Activated CD8-positive, alpha-beta memory T cell treated with anti-CD3 and anti-CD28 coated beads for 4 hours (primary cell): ENCODE results near the gene YY1AP1.
"Not testable (repeated sequence)": the region's sequence is repeated elsewhere in the genome, so short reads cannot be mapped to it uniquely, and the experiment has no call there.

Source experiments
- DNase-seq, 2 donors: peaks; one replicate each; pipeline ENCODE4 v3.0.0-alpha.2; 2020; ENCODE audit warnings: low read depth in 2 of 2

YY1AP1 gene

DNA sequence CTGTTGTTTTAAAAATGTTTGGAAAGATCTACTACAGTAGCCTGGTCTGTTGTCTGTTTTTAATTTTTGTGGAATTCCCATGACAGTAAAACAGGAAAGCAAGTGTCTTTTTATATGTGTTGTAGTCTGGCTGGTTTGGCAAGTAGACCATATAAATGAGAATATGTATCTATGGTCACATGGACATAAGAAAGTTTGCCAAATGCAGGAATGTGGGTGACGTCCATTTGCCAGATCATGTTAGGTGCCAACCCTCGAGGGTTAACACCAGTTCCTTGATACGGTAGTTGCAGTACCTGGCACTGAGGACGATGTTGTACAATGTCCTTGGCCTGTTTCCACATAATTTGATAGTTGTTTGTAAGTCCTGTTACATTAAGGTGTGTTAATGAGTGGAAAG is 6.5 kb upstream of the YY1AP1 start:
- no peak for DNase-seq

DNA sequence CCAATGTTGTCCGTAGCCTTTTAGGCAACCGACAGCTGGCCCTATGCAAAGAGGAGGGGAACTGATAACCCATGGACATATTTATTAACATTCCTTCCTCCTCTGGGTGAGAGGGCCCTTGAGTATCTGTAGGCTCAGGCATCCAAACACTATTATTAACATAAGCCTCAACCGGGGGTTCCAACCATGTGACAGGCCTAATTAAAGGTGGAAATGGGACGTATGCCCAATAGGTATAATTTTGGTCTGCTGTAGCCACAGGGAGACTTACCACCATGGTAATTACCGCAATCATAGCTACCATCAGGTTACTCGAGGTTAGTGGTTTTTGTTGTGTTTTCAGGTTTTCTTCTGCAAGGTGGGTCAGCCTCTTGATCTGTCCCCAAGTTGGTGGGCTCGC is 5.6 kb upstream of the YY1AP1 start:
- DNase-seq, result no peak

GRCh38 chr1:155691992-155692528 is 3.5 kb upstream of the YY1AP1 start:
- no peak for DNase-seq

- not testable (repeated sequence) for DNase-seq
Measured at GRCh38 chr1:155689081-155689607, 570 bp upstream of the YY1AP1 start, which contains the start of gene DAP3. Gene DAP3 (plus strand): TSS chr1:155689091. CDS start chr1:155709780, 20,689 bp downstream.

DNA sequence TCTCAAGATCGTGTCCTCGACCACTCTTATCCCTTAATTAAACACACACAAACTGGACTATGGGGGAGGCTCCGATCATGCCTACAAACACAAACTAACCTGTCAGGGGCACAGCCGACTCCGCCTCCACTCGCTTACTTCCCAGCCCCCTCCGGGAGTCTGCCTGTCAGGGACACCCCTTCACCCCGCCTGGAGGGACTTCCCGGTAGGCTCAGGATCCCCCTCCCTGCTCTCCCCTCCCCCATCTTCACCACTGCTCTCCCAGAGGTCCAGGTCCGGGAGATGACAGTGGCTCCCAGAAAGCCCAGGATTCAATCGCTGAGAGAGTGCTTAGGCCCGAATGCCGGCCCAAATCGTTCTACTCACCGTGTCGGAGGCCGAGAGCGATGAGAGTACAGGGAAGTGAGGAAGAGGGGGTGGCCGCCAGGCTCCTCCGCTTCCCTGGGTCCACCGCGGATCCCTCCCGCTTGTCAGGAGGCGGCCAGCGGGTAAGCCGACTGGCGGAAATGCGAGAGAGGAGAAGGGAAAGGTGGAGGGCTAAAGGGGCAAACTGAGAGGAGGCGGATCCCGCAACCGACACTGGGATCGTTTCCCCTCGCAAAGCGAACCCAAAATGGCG is 760 bp downstream of the YY1AP1 start:
- not testable (repeated sequence) for DNase-seq

DNA sequence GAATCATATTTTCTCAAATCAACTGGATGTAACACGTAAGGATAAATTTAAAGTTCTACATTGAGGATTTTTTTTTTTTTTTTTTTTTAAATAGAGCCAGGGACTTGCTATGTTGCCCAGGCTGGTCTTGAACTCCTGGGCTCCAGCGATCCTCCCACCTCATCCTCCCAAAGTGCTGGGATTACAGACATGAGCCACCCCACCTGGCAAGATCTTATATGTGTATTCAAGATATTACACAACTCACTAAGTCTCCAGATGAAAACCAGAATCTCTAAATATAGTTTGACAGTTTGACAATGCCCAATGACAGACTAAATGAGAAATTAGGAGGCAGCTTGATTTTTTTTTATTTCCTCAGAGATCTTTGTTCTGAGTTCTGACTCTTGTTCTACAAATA is 6.8 kb downstream of the YY1AP1 start:
- DNase-seq, result no peak

- no peak for DNase-seq
Measured at GRCh38 chr1:155680531-155680930, 8.0 kb downstream of the YY1AP1 start.

GRCh38 chr1:155678992-155679391 is 9.6 kb downstream of the YY1AP1 start:
- DNase-seq, result not testable (repeated sequence)

DNA sequence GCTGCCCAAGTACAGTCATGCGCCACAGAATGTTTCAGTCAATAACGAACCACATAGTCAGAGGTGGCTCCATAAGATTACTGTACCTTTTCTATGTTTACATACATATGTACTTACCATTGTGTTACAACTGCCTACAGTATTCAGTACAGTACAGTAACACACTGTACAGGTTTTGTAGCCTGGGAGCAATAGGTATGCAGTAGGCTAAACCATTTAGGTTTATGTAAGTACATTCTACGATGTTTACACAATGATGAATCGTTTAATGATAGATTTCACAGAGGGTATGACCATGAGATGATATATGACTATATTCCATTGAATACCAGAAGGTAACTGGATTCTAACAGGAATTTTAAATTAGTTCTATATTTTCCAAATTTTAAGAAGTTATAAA is 10.5 kb downstream of the YY1AP1 start:
- DNase-seq, result no peak

GRCh38 chr1:155673003-155673402 is 15.6 kb downstream of the YY1AP1 start:
- DNase-seq, result no peak

GRCh38 chr1:155671750-155672149 is 16.8 kb downstream of the YY1AP1 start:
- no peak for DNase-seq

DNA sequence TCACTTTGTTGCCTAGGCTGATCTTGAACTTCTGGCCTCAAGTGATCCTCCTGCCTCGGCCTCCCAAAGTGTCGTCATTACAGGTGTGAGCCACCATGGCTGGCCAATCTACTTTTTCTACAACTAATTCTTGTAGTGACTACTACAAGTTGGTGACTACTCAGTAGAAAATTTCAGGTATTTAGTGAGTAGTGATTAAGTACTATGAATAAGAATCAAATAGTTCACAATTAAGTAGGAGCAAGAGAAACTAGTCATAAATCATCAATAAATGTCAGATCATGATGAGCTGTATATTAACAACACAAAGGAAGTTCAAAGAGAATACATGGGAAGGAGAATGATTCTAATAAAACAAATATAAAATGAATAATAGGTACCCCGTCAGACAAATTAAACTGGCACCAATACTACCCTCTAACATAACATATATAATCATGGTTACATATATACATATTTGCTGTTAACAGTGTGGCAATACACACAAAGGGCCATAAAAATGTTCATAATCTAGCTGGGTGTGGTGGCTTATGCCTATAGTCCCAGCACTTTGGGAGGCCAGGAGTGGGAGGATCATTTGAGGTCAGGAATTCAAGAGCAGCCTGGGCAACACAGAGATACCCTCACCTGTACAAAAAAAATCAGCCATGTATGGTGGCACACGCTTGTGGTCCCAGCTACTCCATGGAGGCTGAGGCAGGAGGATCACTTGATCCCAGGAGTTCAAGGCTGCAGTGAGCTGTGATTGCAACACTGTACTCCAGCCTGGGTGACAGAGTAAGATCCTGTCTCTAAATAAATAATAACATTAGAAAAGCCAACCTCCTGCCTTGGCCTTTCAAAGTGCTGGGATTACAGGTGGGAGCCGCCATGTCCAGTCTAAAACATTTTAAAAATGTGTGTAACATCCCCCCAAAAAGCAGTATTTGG is 19.1 kb downstream of the YY1AP1 start:
- DNase-seq, result no peak

DNA sequence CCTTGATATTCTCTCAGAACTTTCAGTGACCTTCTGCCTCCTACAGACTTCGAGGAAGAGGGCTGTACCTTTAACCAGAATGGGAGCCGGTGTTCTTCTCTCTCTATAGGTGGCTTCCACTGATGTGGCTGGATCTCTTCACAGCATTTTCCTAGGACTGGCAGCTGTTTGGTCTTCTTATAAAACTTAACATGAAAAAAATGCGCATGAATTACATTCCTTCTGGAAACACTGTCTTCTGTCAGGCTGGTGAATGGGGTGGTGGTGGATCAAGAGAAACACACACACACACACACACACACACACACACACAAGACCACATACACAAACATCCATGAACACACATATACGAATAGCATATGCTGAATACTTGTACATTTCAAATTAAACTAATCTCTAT is 27.3 kb downstream of the YY1AP1 start:
- DNase-seq, result not testable (repeated sequence)

DNA sequence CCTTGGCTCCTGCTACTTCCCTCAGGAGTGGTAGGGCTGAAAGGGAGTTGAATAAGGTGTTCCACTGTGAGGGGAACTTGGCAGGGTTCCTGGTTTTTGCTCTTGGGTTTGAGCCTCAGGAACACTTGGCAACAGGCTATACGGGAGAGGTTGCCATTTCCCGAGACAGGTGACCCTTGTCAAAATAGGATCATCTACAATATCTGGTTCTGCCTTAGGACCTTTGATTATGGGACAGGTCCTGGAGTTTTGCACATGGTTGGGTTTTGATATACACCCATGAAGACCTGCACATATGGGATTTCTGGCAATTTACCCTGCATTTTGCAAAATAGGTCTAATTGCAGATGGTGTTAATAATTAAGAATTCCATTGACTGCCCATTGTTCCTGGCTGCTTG is 31.1 kb downstream of the YY1AP1 start:
- DNase-seq, result no peak

GRCh38 chr1:155652951-155653350 is 35.6 kb downstream of the YY1AP1 start:
- no peak for DNase-seq

- no peak for DNase-seq
Measured at GRCh38 chr1:155651861-155652661, 36.5 kb downstream of the YY1AP1 start.

GRCh38 chr1:155650231-155650757 is 38.3 kb downstream of the YY1AP1 start:
- DNase-seq, result no peak

- no peak for DNase-seq
Measured at GRCh38 chr1:155649676-155650075, 38.9 kb downstream of the YY1AP1 start.

GRCh38 chr1:155648207-155649147 is 40.1 kb downstream of the YY1AP1 start:
- no peak for DNase-seq

- no peak for DNase-seq
Measured at GRCh38 chr1:155646307-155646706, 42.3 kb downstream of the YY1AP1 start.
